Measurements from ENCODE around the gene LMX1B. TPM values are rescaled to one million over a fixed set of nuclear protein-coding genes. Genes with fewer than 3 reads are reported as not detected.

The LMX1B gene
- total and polyA plus RNA-seq, 2 of the 4 experiments (the other 2 are of a cell fraction), result not detected

DNA sequence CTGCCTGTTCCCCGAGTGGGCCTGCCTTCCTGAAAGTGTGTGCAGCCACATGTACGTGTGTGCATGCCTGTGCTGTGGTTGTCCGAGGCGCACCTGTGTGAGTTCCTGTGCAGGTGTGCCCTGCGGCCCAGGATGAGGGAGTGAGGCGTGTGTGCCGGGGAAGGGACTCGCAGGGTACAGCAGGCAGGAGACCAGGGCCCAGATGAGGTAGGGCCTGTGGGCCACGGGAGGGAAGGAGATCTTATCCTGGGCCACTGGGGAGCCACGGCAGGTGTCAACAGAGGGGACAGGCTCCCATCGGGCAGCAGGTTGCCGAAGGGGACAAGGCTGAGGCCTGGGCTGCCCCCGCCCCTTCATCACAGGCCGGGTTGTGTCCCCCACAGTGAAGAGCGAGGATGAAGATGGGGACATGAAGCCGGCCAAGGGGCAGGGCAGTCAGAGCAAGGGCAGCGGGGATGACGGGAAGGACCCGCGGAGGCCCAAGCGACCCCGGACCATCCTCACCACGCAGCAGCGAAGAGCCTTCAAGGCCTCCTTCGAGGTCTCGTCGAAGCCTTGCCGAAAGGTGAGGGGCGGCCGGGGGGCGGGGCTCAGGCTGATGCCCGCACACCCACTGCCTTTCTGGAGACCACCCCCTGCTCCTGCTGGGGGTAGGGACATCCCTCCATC lies 79.2 kb downstream of the LMX1B start:
- Histone ChIP-seq H2AFZ (replicated peaks; ENCODE audit: low read length, poor library complexity) (no peak overlapping the region), H3K4me1 (ENCODE audit: control insufficient read depth, insufficient read depth, low read length) (no peaks in the 10 kb centered on the region), H4K91ac (ENCODE audit: insufficient read depth, low read depth, low read length) (no peak overlapping the region), H3K18ac (ENCODE audit: low read depth, low read length) (no peak overlapping the region), H3K9ac (ENCODE audit: low read depth, low read length) (no peak overlapping the region), H2BK15ac (ENCODE audit: low read depth, low read length) (no peak overlapping the region), H3K4me2 (ENCODE audit: low read depth, low read length) (no peak overlapping the region), H2BK5ac (ENCODE audit: low read depth, low read length, poor library complexity, severe bottlenecking) (no peak overlapping the region), H3K4me3 (ENCODE audit: insufficient read depth, low read depth, low read length) (no peak overlapping the region), H3K23ac (ENCODE audit: low read depth, low read length) (no peak overlapping the region), H3K14ac (replicated peaks; ENCODE audit: low read depth, low read length) (no peak overlapping the region), H2AK9ac (replicated peaks; ENCODE audit: low read depth, low read length, poor library complexity) (no peak overlapping the region), H3K9me3 (ENCODE audit: control insufficient read depth, insufficient read depth, low read length) (no peaks in the 10 kb centered on the region), H3K36me3 (ENCODE audit: control insufficient read depth, insufficient read depth, low read length) (no peaks in the 10 kb centered on the region), H3K4ac (ENCODE audit: low read depth, low read length) (no peak overlapping the region), H4K8ac (ENCODE audit: low read depth in 2 of 2, low read length in 2 of 2) (no peak overlapping the region), H2BK120ac (ENCODE audit: low read depth, low read length) (no peak overlapping the region), H3K56ac (ENCODE audit: extremely low read depth, insufficient read depth, low read length) (no peak overlapping the region), H3K27ac (ENCODE audit: insufficient read depth, low read length) (no peak overlapping the region), H4K5ac (ENCODE audit: low read depth, low read length) (no peak overlapping the region), H3K27me3 (ENCODE audit: control insufficient read depth, insufficient read depth, low read length) (peaks cover 39% of the 10 kb centered on the region), H2BK20ac (ENCODE audit: low read depth, low read length) (no peak overlapping the region), H3K9me1 (ENCODE audit: insufficient read depth, low read length) (no peaks in the 10 kb centered on the region), H4K20me1 (ENCODE audit: insufficient read depth, low read length) (no peaks in the 10 kb centered on the region; the same call in 1 of the 2 replicates), H2AK5ac (ENCODE audit: low read depth, low read length) (no peak overlapping the region), H3K79me1 (ENCODE audit: low read depth in 1 of 2, low read length in 2 of 2) (no peaks in the 10 kb centered on the region)
- DNase-seq, result no peak
- dilution Hi-C loops (cut with HindIII; ENCODE audit: low sequenced_read_pairs, unreplicated experiment), result no loop called here
- ChIA-PET CTCF (no interaction called here), POLR2A (ENCODE audit: unreplicated experiment) (no interaction called here)
- no peak for ATAC-seq (ENCODE audit: low read depth)
- in situ Hi-C loops (cut with MboI; ENCODE audit: low sequenced_read_pairs), result no loop called here
- intact Hi-C loops (cut with micrococcal nuclease), result no loop called here
- TF ChIP-seq, protein P1, sequence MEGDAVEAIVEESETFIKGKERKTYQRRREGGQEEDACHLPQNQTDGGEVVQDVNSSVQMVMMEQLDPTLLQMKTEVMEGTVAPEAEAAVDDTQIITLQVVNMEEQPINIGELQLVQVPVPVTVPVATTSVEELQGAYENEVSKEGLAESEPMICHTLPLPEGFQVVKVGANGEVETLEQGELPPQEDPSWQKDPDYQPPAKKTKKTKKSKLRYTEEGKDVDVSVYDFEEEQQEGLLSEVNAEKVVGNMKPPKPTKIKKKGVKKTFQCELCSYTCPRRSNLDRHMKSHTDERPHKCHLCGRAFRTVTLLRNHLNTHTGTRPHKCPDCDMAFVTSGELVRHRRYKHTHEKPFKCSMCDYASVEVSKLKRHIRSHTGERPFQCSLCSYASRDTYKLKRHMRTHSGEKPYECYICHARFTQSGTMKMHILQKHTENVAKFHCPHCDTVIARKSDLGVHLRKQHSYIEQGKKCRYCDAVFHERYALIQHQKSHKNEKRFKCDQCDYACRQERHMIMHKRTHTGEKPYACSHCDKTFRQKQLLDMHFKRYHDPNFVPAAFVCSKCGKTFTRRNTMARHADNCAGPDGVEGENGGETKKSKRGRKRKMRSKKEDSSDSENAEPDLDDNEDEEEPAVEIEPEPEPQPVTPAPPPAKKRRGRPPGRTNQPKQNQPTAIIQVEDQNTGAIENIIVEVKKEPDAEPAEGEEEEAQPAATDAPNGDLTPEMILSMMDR (conservative IDR thresholded peaks at IDR 0.05; ENCODE audit: low read depth, low read length), result no peak
- no peak for TF ChIP-seq NFE2L2 (IDR thresholded peaks at IDR 0.05; ENCODE audit: low read depth, low read length)
- TF ChIP-seq MXI1 (IDR thresholded peaks at IDR 0.05; ENCODE audit: borderline replicate concordance, low read depth, low read length), result no peak
- TF ChIP-seq RCOR1 (IDR thresholded peaks at IDR 0.05; ENCODE audit: insufficient replicate concordance, low read length), result no peak
- no peak for TF ChIP-seq CEBPB (IDR thresholded peaks at IDR 0.05; ENCODE audit: low read depth, low read length)
- TF ChIP-seq BHLHE40 (IDR thresholded peaks at IDR 0.05; ENCODE audit: low read depth, low read length), result no peak
- no peak for TF ChIP-seq SMC3 (IDR thresholded peaks at IDR 0.05; ENCODE audit: low read depth, low read length)
- no peak for TF ChIP-seq RFX5 (IDR thresholded peaks at IDR 0.05; ENCODE audit: low read depth, low read length)
- TF ChIP-seq, protein P2, sequence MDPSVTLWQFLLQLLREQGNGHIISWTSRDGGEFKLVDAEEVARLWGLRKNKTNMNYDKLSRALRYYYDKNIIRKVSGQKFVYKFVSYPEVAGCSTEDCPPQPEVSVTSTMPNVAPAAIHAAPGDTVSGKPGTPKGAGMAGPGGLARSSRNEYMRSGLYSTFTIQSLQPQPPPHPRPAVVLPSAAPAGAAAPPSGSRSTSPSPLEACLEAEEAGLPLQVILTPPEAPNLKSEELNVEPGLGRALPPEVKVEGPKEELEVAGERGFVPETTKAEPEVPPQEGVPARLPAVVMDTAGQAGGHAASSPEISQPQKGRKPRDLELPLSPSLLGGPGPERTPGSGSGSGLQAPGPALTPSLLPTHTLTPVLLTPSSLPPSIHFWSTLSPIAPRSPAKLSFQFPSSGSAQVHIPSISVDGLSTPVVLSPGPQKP (IDR thresholded peaks at IDR 0.05; ENCODE audit: borderline replicate concordance, low read depth, low read length), result no peak
- TF ChIP-seq MAFK (IDR thresholded peaks at IDR 0.05; ENCODE audit: low read depth, low read length), result no peak
- no peak for TF ChIP-seq MAZ (IDR thresholded peaks at IDR 0.05; ENCODE audit: borderline replicate concordance, low read depth, low read length)
- WGBS, 2 experiments (ENCODE audit: extremely low coverage in 2 of 2, insufficient read length in 1 of 2), result 64% methylated on average over 19 of the region's 32 CpGs; no CpG with 5 or more reads in 1 of the 2 experiments
- no TSS peak for BruUV-seq (replicated peaks)

Measured in IMR-90 (cell line).